HCT116 (cell line): Measurements from ENCODE around the gene SLC25A6.
"Not testable (repeated sequence)": the region's sequence is repeated elsewhere in the genome, so short reads cannot be mapped to it uniquely, and the experiment has no call there.

ENCODE experiments used
- CEBPB ChIP-seq: IDR thresholded peaks from 2 replicates; pipeline ENCODE4 v1.6.1; 2012; ENCODE audit warnings: low read depth
- EZH2 ChIP-seq: fragments of 200-600 bp; sonication (generic); IDR thresholded peaks from 2 replicates; pipeline ENCODE4 v1.6.1; 2017; ENCODE audit warnings: antibody characterized with exemption, mixed run types
- EZH2phosphoT487 ChIP-seq: fragments of 200-600 bp; IDR thresholded peaks from 2 replicates; pipeline ENCODE4 v1.6.1; 2018; ENCODE audit warnings: antibody characterized with exemption, borderline replicate concordance
- SIN3A ChIP-seq: IDR thresholded peaks from 2 replicates; pipeline ENCODE4 v1.6.1; 2012; ENCODE audit warnings: low read depth
- ZNF274 ChIP-seq: fragments of 200-500 bp; sonication (Bioruptor generic); IDR thresholded peaks from 2 replicates; pipeline ENCODE4 v1.6.1; 2014; ENCODE audit warnings: mild to moderate bottlenecking, low read depth, low read length, inconsistent platforms
- TF ChIP-seq, protein P1 (sequence below), 3 experiments: fragments of 200-600 bp in 1 of 3; sonication (generic) in 1 of 3; IDR thresholded peaks in 2 of 3; conservative IDR thresholded peaks in 1 of 3; 2 replicates each; pipeline ENCODE4 v1.5.1; 2012 to 2017; ENCODE audit warnings: low read depth in 2 of 3, low read length in 2 of 3, antibody characterized with exemption in 1 of 3, borderline replicate concordance in 1 of 3, control low read depth in 1 of 3, mild to moderate bottlenecking in 1 of 3, mixed read lengths in 1 of 3, mixed run types in 1 of 3, moderate library complexity in 1 of 3; ENCODE audit not compliant: insufficient read depth in 1 of 3

DNA sequence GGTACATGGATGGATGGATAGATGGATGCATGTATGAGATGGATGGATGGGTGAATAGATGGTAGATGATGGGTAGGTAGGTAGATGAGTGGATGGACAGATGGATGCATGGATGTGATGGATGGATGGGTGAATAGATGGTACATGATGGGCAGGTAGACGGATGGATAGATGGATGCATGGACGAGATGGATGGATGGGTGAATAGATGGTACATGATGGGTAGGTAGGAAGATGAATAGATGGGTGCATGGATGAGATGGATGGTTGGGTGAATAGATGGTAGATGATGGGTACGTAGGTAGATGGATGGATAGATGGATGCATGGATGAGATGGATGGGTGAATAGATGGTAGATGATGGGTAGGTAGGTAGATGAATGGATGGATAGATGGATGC, 12.0 kb upstream of the SLC25A6 start:
- not testable (repeated sequence) for TF ChIP-seq EZH2phosphoT487, SIN3A, CEBPB, ZNF274, EZH2
- TF ChIP-seq, protein P1, sequence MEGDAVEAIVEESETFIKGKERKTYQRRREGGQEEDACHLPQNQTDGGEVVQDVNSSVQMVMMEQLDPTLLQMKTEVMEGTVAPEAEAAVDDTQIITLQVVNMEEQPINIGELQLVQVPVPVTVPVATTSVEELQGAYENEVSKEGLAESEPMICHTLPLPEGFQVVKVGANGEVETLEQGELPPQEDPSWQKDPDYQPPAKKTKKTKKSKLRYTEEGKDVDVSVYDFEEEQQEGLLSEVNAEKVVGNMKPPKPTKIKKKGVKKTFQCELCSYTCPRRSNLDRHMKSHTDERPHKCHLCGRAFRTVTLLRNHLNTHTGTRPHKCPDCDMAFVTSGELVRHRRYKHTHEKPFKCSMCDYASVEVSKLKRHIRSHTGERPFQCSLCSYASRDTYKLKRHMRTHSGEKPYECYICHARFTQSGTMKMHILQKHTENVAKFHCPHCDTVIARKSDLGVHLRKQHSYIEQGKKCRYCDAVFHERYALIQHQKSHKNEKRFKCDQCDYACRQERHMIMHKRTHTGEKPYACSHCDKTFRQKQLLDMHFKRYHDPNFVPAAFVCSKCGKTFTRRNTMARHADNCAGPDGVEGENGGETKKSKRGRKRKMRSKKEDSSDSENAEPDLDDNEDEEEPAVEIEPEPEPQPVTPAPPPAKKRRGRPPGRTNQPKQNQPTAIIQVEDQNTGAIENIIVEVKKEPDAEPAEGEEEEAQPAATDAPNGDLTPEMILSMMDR (IDR thresholded peaks at IDR 0.05 in 2 of 3, conservative IDR thresholded peaks at IDR 0.05 in 1 of 3; ENCODE audit: borderline replicate concordance in 1 of 3, insufficient read depth in 1 of 3, low read depth in 2 of 3, low read length in 2 of 3) = not testable (repeated sequence)
